SU-DHL-6 (cell line): ENCODE results near the gene HS2ST1.
A peak's percentile ranks its signal among the peaks of the same experiment; 100 is the strongest.

Experiments
- H2AFZ ChIP-seq: fragments of 200-600 bp; sonication (generic); 2 replicates; pipeline ENCODE4 v1.6.1; 2014; ENCODE audit warnings: low read depth, mild to moderate bottlenecking, moderate library complexity, mixed read lengths, antibody characterized with exemption, low read length; ENCODE audit not compliant: severe bottlenecking
- H3F3A ChIP-seq: fragments of 200-600 bp; shearing (Covaris generic); 2 replicates; pipeline ENCODE4 v1.6.0; 2016; ENCODE audit warnings: antibody characterized with exemption, mild to moderate bottlenecking; ENCODE audit not compliant: insufficient read depth
- H3K27ac ChIP-seq: fragments of 200-600 bp; sonication (generic); 2 replicates; pipeline ENCODE4 v1.5.1; 2016; ENCODE audit warnings: low read depth, mild to moderate bottlenecking, low read length, moderate library complexity, mixed read lengths
- H3K27me3 ChIP-seq: fragments of 200-600 bp; sonication (generic), shearing (Covaris generic); 2 replicates; pipeline ENCODE4 v1.6.0; 2014; ENCODE audit warnings: mild to moderate bottlenecking, low read length
- H3K36me3 ChIP-seq: fragments of 200-600 bp; sonication (generic); 2 replicates; pipeline ENCODE4 v1.6.1; 2014; ENCODE audit warnings: mild to moderate bottlenecking, low read length, mixed read lengths
- H3K4me2 ChIP-seq: fragments of 300-600, 200-600 bp; shearing (Covaris generic), sonication (generic); 2 replicates; pipeline ENCODE4 v1.6.0; 2014; ENCODE audit warnings: low read length, low read depth, mild to moderate bottlenecking; ENCODE audit not compliant: poor library complexity, severe bottlenecking
- H3K4me3 ChIP-seq: fragments of 200-600 bp; sonication (generic); 2 replicates; pipeline ENCODE4 v1.5.1; 2014; ENCODE audit warnings: antibody characterized with exemption, low read length, mild to moderate bottlenecking, mixed read lengths; ENCODE audit not compliant: insufficient read depth, poor library complexity, severe bottlenecking
- H3K79me2 ChIP-seq: fragments of 200-600 bp; sonication (generic); 2 replicates; pipeline ENCODE4 v1.6.1; 2014; ENCODE audit warnings: mild to moderate bottlenecking, low read length, moderate library complexity; ENCODE audit not compliant: insufficient read depth
- H3K9ac ChIP-seq: fragments of 200-600 bp; sonication (generic); 2 replicates; pipeline ENCODE4 v1.7.0; 2014; ENCODE audit warnings: mild to moderate bottlenecking, low read length
- H3K9me2 ChIP-seq: fragments of 200-600 bp; sonication (generic); replicated peaks from 2 replicates; pipeline ENCODE4 v1.6.1; 2014; ENCODE audit warnings: low read length; ENCODE audit not compliant: insufficient read depth
- H3K9me3 ChIP-seq: fragments of 200-600 bp; sonication (generic); 2 replicates; pipeline ENCODE4 v1.6.1; 2014; ENCODE audit warnings: low read length, mixed read lengths; ENCODE audit not compliant: insufficient read depth
- H4K20me1 ChIP-seq: fragments of 200-600 bp; sonication (generic); 2 replicates; pipeline ENCODE4 v1.6.1; 2014; ENCODE audit warnings: low read depth, mild to moderate bottlenecking, antibody characterized with exemption, low read length, moderate library complexity, mixed read lengths
- CTCF ChIP-seq: fragments of 200-600 bp; sonication (generic); IDR thresholded peaks from one replicate; pipeline ENCODE4 v1.5.1; 2017; ENCODE audit warnings: antibody characterized with exemption, mild to moderate bottlenecking, low read length, moderate library complexity; ENCODE audit not compliant: insufficient read depth, poor library complexity, severe bottlenecking
- EZH2phosphoT487 ChIP-seq: fragments of 200-600 bp; sonication (generic), shearing (Covaris generic); conservative IDR thresholded peaks from 2 replicates; pipeline ENCODE4 v1.6.1; 2018; ENCODE audit warnings: mild to moderate bottlenecking, antibody characterized with exemption, low read length, moderate library complexity, mixed read lengths

HS2ST1 gene

GRCh38 chr1:86965827-86966182 lies 51.4 kb downstream of the HS2ST1 start:
- no peak for TF ChIP-seq CTCF
- no peak for TF ChIP-seq EZH2phosphoT487
- no peaks in the 10 kb centered on the region for H4K20me1 ChIP-seq
- no peak overlapping the region for H3K4me3 ChIP-seq
- no peaks in the 10 kb centered on the region for H3K9me3 ChIP-seq
- peak overlapping the region; percentile 34 for H3K9ac ChIP-seq
- H3K27ac ChIP-seq: peak overlapping the region; percentile 58
- peak overlapping the region; percentile 50 for H3K4me2 ChIP-seq
- H3K36me3 ChIP-seq: peaks cover 13% of the 10 kb centered on the region
- H3K27me3 ChIP-seq: no peaks in the 10 kb centered on the region
- no peak overlapping the region for H2AFZ ChIP-seq
- H3F3A ChIP-seq: peaks cover 10% of the 10 kb centered on the region
- no peaks in the 10 kb centered on the region for H3K9me2 ChIP-seq
- peaks cover 88% of the 10 kb centered on the region for H3K79me2 ChIP-seq

DNA sequence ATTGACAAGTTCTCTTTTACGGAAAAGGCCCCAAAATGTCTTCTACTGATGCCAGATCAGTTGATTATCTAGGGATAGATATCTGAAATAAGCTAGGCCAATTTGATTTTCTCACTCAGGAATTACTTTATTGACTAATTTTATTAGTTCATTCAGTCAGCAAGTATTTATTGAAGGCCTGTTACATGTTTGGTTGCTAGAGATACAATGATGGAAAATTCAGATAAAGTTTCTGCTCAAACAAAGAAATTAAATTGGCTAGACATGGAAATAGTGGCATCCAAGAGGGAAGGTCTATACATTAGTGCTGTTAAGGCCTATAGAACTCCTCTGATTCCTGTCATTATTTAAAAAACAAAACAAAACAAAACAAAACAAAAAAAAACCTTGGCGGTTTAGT lies 56.5 kb downstream of the HS2ST1 start:
- no peak overlapping the region for H3K4me3 ChIP-seq
- no peaks in the 10 kb centered on the region for H3K9me3 ChIP-seq
- H3K36me3 ChIP-seq: no peaks in the 10 kb centered on the region
- peaks cover 100% of the 10 kb centered on the region for H3K79me2 ChIP-seq
- H3K9ac ChIP-seq: no peak overlapping the region
- no peak overlapping the region for H2AFZ ChIP-seq
- no peaks in the 10 kb centered on the region for H3K27me3 ChIP-seq
- H4K20me1 ChIP-seq: peaks cover 4% of the 10 kb centered on the region; the same call in 1 of the 2 replicates
- peak overlapping the region; percentile 44 for H3K27ac ChIP-seq
- TF ChIP-seq CTCF (no peak), EZH2phosphoT487 (no peak)
- H3K4me2 ChIP-seq: peak overlapping the region; percentile 50
- no peaks in the 10 kb centered on the region for H3K9me2 ChIP-seq
- H3F3A ChIP-seq: peaks cover 23% of the 10 kb centered on the region; the same call in 1 of the 2 replicates

- no peak overlapping the region for H3K9ac ChIP-seq
- TF ChIP-seq CTCF: no peak
- TF ChIP-seq EZH2phosphoT487: no peak
- H3F3A ChIP-seq: peaks cover 23% of the 10 kb centered on the region; the same call in 1 of the 2 replicates
- H3K27ac ChIP-seq: peak overlapping the region; percentile 44; the same call in 1 of the 2 replicates
- peaks cover 100% of the 10 kb centered on the region for H3K79me2 ChIP-seq
- no peaks in the 10 kb centered on the region for H3K36me3 ChIP-seq
- H3K9me3 ChIP-seq: no peaks in the 10 kb centered on the region
- no peaks in the 10 kb centered on the region for H3K27me3 ChIP-seq
- no peak overlapping the region for H3K4me3 ChIP-seq
- H3K4me2 ChIP-seq: peak overlapping the region; percentile 50
- H3K9me2 ChIP-seq: no peaks in the 10 kb centered on the region
- H4K20me1 ChIP-seq: peaks cover 4% of the 10 kb centered on the region; the same call in 1 of the 2 replicates
- H2AFZ ChIP-seq: no peak overlapping the region
These were observed 57.3 kb downstream of the HS2ST1 start for GRCh38 chr1:86971778-86972177.
